ENCODE data around the gene ASTN2.

Gene ASTN2

GRCh38 chr9:116477584-116478141 lies 937.2 kb downstream of the ASTN2 start:
- Histone ChIP-seq H3K27ac (ENCODE audit: low read length) (no peak overlapping the region), H3K4me1 (ENCODE audit: insufficient read depth, low read length) (no peaks in the 10 kb centered on the region), H3K9ac (ENCODE audit: low read depth, low read length) (no peak overlapping the region), H3K4me3 (ENCODE audit: low read depth in 1 of 2, low read length in 2 of 2) (no peak overlapping the region), H3K79me2 (ENCODE audit: insufficient read depth, low read length) (no peaks in the 10 kb centered on the region), H3K9me3 (ENCODE audit: insufficient read depth, low read length, severe bottlenecking) (no peaks in the 10 kb centered on the region), H3K4me2 (ENCODE audit: insufficient read depth, low read length) (no peak overlapping the region), H2AFZ (ENCODE audit: low read depth, low read length) (no peak overlapping the region), H4K20me1 (ENCODE audit: insufficient read depth, low read length) (no peaks in the 10 kb centered on the region), H3K27me3 (ENCODE audit: insufficient read depth, low read length, poor library complexity) (no peaks in the 10 kb centered on the region), H3K36me3 (ENCODE audit: insufficient read depth, low read length) (no peaks in the 10 kb centered on the region)
- no peak for ATAC-seq (ENCODE audit: insufficient read depth, low read depth)
- no peak for TF ChIP-seq EZH2 (IDR thresholded peaks at IDR 0.05; ENCODE audit: borderline replicate concordance, low read depth, low read length, severe bottlenecking)
- TF ChIP-seq CTCF (IDR thresholded peaks at IDR 0.05; ENCODE audit: borderline replicate concordance, extremely low read depth, low read length, poor library complexity, severe bottlenecking) = no peak
- DNase-seq = no peak

GRCh38 chr9:116476935-116477381 lies 937.9 kb downstream of the ASTN2 start:
- no peaks in the 10 kb centered on the region for H4K20me1 ChIP-seq (ENCODE audit: insufficient read depth, low read length)
- DNase-seq = no peak
- ATAC-seq (ENCODE audit: insufficient read depth, low read depth) = no peak
- no peak for TF ChIP-seq EZH2 (IDR thresholded peaks at IDR 0.05; ENCODE audit: borderline replicate concordance, low read depth, low read length, severe bottlenecking)
- TF ChIP-seq CTCF (IDR thresholded peaks at IDR 0.05; ENCODE audit: borderline replicate concordance, extremely low read depth, low read length, poor library complexity, severe bottlenecking) = no peak
- no peaks in the 10 kb centered on the region for H3K9me3 ChIP-seq (ENCODE audit: insufficient read depth, low read length, severe bottlenecking)
- no peak overlapping the region for H3K27ac ChIP-seq (ENCODE audit: low read length)
- H3K79me2 ChIP-seq (ENCODE audit: insufficient read depth, low read length) = no peaks in the 10 kb centered on the region
- H3K4me2 ChIP-seq (ENCODE audit: insufficient read depth, low read length) = no peak overlapping the region
- no peaks in the 10 kb centered on the region for H3K4me1 ChIP-seq (ENCODE audit: insufficient read depth, low read length)
- no peaks in the 10 kb centered on the region for H3K36me3 ChIP-seq (ENCODE audit: insufficient read depth, low read length)
- H3K9ac ChIP-seq (ENCODE audit: low read depth, low read length) = no peak overlapping the region
- no peak overlapping the region for H3K4me3 ChIP-seq (ENCODE audit: low read depth in 1 of 2, low read length in 2 of 2)
- H2AFZ ChIP-seq (ENCODE audit: low read depth, low read length) = no peak overlapping the region
- no peaks in the 10 kb centered on the region for H3K27me3 ChIP-seq (ENCODE audit: insufficient read depth, low read length, poor library complexity)

- Histone ChIP-seq H3K79me2 (ENCODE audit: insufficient read depth, low read length) (no peaks in the 10 kb centered on the region), H3K36me3 (ENCODE audit: insufficient read depth, low read length) (no peaks in the 10 kb centered on the region), H3K4me2 (ENCODE audit: insufficient read depth, low read length) (no peak overlapping the region), H3K27me3 (ENCODE audit: insufficient read depth, low read length, poor library complexity) (no peaks in the 10 kb centered on the region), H3K4me1 (ENCODE audit: insufficient read depth, low read length) (no peaks in the 10 kb centered on the region), H2AFZ (ENCODE audit: low read depth, low read length) (no peak overlapping the region), H3K9ac (ENCODE audit: low read depth, low read length) (no peak overlapping the region), H4K20me1 (ENCODE audit: insufficient read depth, low read length) (no peaks in the 10 kb centered on the region), H3K4me3 (ENCODE audit: low read depth in 1 of 2, low read length in 2 of 2) (no peak overlapping the region), H3K27ac (ENCODE audit: low read length) (no peak overlapping the region), H3K9me3 (ENCODE audit: insufficient read depth, low read length, severe bottlenecking) (no peaks in the 10 kb centered on the region)
- DNase-seq (no peak), ATAC-seq (ENCODE audit: insufficient read depth, low read depth) (no peak)
- no peak for TF ChIP-seq CTCF (IDR thresholded peaks at IDR 0.05; ENCODE audit: borderline replicate concordance, extremely low read depth, low read length, poor library complexity, severe bottlenecking)
These were observed 938.9 kb downstream of the ASTN2 start for GRCh38 chr9:116476002-116476401.

GRCh38 chr9:116475201-116475600 lies 939.7 kb downstream of the ASTN2 start:
- no peak overlapping the region for H3K27ac ChIP-seq (ENCODE audit: low read length)
- TF ChIP-seq EZH2 (IDR thresholded peaks at IDR 0.05; ENCODE audit: borderline replicate concordance, low read depth, low read length, severe bottlenecking) = no peak
- TF ChIP-seq CTCF (IDR thresholded peaks at IDR 0.05; ENCODE audit: borderline replicate concordance, extremely low read depth, low read length, poor library complexity, severe bottlenecking) = no peak

More at GRCh38 chr9:116475201-116475600, 939.7 kb downstream of the ASTN2 start:
- Histone ChIP-seq H3K9ac (ENCODE audit: low read depth, low read length) (no peak overlapping the region), H3K4me2 (ENCODE audit: insufficient read depth, low read length) (no peak overlapping the region), H3K27me3 (ENCODE audit: insufficient read depth, low read length, poor library complexity) (no peaks in the 10 kb centered on the region), H3K79me2 (ENCODE audit: insufficient read depth, low read length) (no peaks in the 10 kb centered on the region), H3K9me3 (ENCODE audit: insufficient read depth, low read length, severe bottlenecking) (no peaks in the 10 kb centered on the region), H3K4me3 (ENCODE audit: low read depth in 1 of 2, low read length in 2 of 2) (no peak overlapping the region), H2AFZ (ENCODE audit: low read depth, low read length) (no peak overlapping the region), H3K36me3 (ENCODE audit: insufficient read depth, low read length) (no peaks in the 10 kb centered on the region), H4K20me1 (ENCODE audit: insufficient read depth, low read length) (no peaks in the 10 kb centered on the region), H3K4me1 (ENCODE audit: insufficient read depth, low read length) (no peaks in the 10 kb centered on the region)
- no peak for ATAC-seq (ENCODE audit: insufficient read depth, low read depth)
- no peak for DNase-seq

Data from DND-41 (cell line).